SK-N-MC (cell line): ENCODE data around the gene MACF1.

Experiments
- EZH2 ChIP-seq: fragments of 200-600 bp; sonication (generic); IDR thresholded peaks from one replicate; pipeline ENCODE4 v1.6.1; 2017; ENCODE audit warnings: antibody characterized with exemption
- POLR2AphosphoS5 ChIP-seq: IDR thresholded peaks from 2 replicates; pipeline ENCODE4 v1.6.1; 2012; ENCODE audit warnings: mild to moderate bottlenecking, low read depth, low read length, borderline replicate concordance

DNA sequence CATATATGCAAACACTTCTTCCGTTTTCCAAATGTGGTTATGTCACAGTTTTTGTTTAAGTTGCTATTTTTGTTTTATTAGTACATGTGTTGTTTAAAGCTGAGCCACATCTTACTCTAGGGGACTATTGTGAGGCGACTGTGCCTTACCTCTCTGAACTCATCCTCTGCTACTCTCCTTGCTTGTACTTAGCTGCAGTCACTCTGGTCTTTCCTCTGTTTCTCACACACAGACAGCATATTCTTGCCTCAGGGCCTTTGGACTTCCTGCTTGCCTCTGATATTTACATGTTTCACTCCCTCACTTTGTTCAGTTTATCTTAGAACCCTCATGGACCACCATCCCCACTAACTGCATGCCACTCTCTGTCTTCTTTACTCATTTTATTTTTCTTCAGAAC, 101.1 kb downstream of the MACF1 start:
- TF ChIP-seq POLR2AphosphoS5 (no peak), EZH2 (no peak)
